Hematopoietic multipotent progenitor cell treated with erythropoietin and hydrocortisone succinate and interleukin-3 and kit ligand, for 8 days (in vitro differentiated cells): ENCODE measurements around the gene OTOP1.
"Not testable (repeated sequence)": the region's sequence is repeated elsewhere in the genome, so short reads cannot be mapped to it uniquely, and the experiment has no call there.

Experiments used
- DNase-seq: peaks from one replicate; pipeline ENCODE4 v3.0.0-alpha.2; 2015

The OTOP1 gene

GRCh38 chr4:4227510-4228355 is 1.0 kb upstream of the OTOP1 start:
- DNase-seq, result no peak

- DNase-seq, result no peak
Observed at GRCh38 chr4:4225915-4226605, 669 bp downstream of the OTOP1 start.

- no peak for DNase-seq
Observed at GRCh38 chr4:4217113-4217512, 9.6 kb downstream of the OTOP1 start.

GRCh38 chr4:4216648-4217047 is 10.1 kb downstream of the OTOP1 start:
- DNase-seq, result no peak

GRCh38 chr4:4213674-4214073 is 13.1 kb downstream of the OTOP1 start:
- not testable (repeated sequence) for DNase-seq

GRCh38 chr4:4206204-4206603 is 20.5 kb downstream of the OTOP1 start:
- DNase-seq, result no peak

GRCh38 chr4:4204401-4204745 is 22.4 kb downstream of the OTOP1 start:
- no peak for DNase-seq

GRCh38 chr4:4203688-4204400 is 22.9 kb downstream of the OTOP1 start:
- DNase-seq, result no peak

GRCh38 chr4:4202510-4202909 is 24.2 kb downstream of the OTOP1 start:
- DNase-seq, result no peak

GRCh38 chr4:4200624-4201023 is 26.1 kb downstream of the OTOP1 start:
- DNase-seq, result no peak

GRCh38 chr4:4195354-4195753 is 31.4 kb downstream of the OTOP1 start:
- no peak for DNase-seq

- not testable (repeated sequence) for DNase-seq
Observed at GRCh38 chr4:4188557-4188956, 38.2 kb downstream of the OTOP1 start.

- DNase-seq, result no peak
Observed at GRCh38 chr4:4185528-4185927, 41.2 kb downstream of the OTOP1 start.

- DNase-seq, result peak; percentile 26
Observed at GRCh38 chr4:4182835-4183568, 43.7 kb downstream of the OTOP1 start.

- DNase-seq, result no peak
Observed at GRCh38 chr4:4170596-4171150, 56.1 kb downstream of the OTOP1 start.

- not testable (repeated sequence) for DNase-seq
Observed at GRCh38 chr4:4167981-4168780, 58.5 kb downstream of the OTOP1 start.

GRCh38 chr4:4166986-4167385 is 59.7 kb downstream of the OTOP1 start:
- DNase-seq, result not testable (repeated sequence)

GRCh38 chr4:4165701-4166392 is 60.9 kb downstream of the OTOP1 start:
- not testable (repeated sequence) for DNase-seq

GRCh38 chr4:4164532-4165173 is 62.1 kb downstream of the OTOP1 start:
- not testable (repeated sequence) for DNase-seq

GRCh38 chr4:4162186-4162585 is 64.5 kb downstream of the OTOP1 start:
- DNase-seq, result not testable (repeated sequence)
